ENCODE measurements around the gene C6orf89. TPM values are rescaled to one million over a fixed set of nuclear protein-coding genes. Genes with fewer than 3 reads are reported as not detected.

C6orf89 gene
- total and polyA plus RNA-seq, 2 of the 8 experiments (the other 6 are each of a cell fraction or from before 2014, with no cell fraction given): 4.6 to 12.3 TPM

GRCh38 chr6:36837686-36838085 lies 48.1 kb upstream of the C6orf89 start (continued):
- TF ChIP-seq USF2 (IDR thresholded peaks at IDR 0.05; ENCODE audit: low read length): no peak
- no peak for TF ChIP-seq HDAC6 (IDR thresholded peaks at IDR 0.05; ENCODE audit: low read depth, low read length)
- TF ChIP-seq CBX5 (IDR thresholded peaks at IDR 0.05; ENCODE audit: low read depth, low read length): no peak
- TF ChIP-seq CBX8 (IDR thresholded peaks at IDR 0.05; ENCODE audit: borderline replicate concordance, low read depth, low read length): no peak
